ENCODE results near the gene CTSD. TPM values are rescaled to one million over a fixed set of nuclear protein-coding genes. Genes with fewer than 3 reads are reported as not detected.
"Not testable (repeated sequence)": the region's sequence is repeated elsewhere in the genome, so short reads cannot be mapped to it uniquely, and the experiment has no call there.

CTSD gene
- total and polyA plus RNA-seq, 2 experiments from 2014 or later, result 67.1 to 251 TPM

DNA sequence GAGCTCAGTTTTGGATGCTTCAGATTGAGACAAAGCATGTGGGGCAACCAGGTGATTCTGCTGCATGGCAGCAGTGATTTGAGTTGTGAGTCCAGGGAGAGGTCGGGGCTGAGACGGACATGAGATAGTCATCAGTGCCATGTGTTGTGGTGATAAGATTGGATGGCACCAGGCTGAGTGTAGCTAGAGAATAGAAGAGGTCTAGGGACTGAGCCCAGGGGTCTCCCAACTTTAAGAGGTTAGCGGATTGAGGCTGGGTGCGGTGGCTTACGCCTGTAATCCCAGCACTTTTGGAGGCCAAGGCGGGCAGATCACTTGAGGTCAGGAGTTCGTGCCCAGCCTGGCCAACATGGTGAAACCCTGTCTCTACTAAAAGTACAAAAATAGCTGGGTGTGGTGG is 6.3 kb upstream of the CTSD start:
- peaks cover 11% of the 10 kb centered on the region; the same call in 1 of the 2 replicates for H3K4me1 ChIP-seq (ENCODE audit: insufficient read depth)
- no peaks in the 10 kb centered on the region for H3K36me3 ChIP-seq (ENCODE audit: insufficient read depth)
- TF ChIP-seq EZH2phosphoT487 (IDR thresholded peaks at IDR 0.05; ENCODE audit: unreplicated experiment) (no peak), NANOG (IDR thresholded peaks at IDR 0.05; ENCODE audit: borderline replicate concordance) (no peak), ZNF114 (CRISPR knock-in tag; IDR thresholded peaks at IDR 0.05) (no peak), ZNF331 (CRISPR knock-in tag; IDR thresholded peaks at IDR 0.05; ENCODE audit: low read depth) (no peak), CREB1 (CRISPR knock-in tag; IDR thresholded peaks at IDR 0.05; ENCODE audit: low read depth) (no peak)
- TF ChIP-seq, protein P1, sequence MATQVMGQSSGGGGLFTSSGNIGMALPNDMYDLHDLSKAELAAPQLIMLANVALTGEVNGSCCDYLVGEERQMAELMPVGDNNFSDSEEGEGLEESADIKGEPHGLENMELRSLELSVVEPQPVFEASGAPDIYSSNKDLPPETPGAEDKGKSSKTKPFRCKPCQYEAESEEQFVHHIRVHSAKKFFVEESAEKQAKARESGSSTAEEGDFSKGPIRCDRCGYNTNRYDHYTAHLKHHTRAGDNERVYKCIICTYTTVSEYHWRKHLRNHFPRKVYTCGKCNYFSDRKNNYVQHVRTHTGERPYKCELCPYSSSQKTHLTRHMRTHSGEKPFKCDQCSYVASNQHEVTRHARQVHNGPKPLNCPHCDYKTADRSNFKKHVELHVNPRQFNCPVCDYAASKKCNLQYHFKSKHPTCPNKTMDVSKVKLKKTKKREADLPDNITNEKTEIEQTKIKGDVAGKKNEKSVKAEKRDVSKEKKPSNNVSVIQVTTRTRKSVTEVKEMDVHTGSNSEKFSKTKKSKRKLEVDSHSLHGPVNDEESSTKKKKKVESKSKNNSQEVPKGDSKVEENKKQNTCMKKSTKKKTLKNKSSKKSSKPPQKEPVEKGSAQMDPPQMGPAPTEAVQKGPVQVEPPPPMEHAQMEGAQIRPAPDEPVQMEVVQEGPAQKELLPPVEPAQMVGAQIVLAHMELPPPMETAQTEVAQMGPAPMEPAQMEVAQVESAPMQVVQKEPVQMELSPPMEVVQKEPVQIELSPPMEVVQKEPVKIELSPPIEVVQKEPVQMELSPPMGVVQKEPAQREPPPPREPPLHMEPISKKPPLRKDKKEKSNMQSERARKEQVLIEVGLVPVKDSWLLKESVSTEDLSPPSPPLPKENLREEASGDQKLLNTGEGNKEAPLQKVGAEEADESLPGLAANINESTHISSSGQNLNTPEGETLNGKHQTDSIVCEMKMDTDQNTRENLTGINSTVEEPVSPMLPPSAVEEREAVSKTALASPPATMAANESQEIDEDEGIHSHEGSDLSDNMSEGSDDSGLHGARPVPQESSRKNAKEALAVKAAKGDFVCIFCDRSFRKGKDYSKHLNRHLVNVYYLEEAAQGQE (IDR thresholded peaks at IDR 0.05; ENCODE audit: unreplicated experiment), result no peak
- H2AFZ ChIP-seq, result no peak overlapping the region
- H3K36me3 Mint-ChIP-seq (ENCODE audit: low read depth), result no peaks in the 10 kb centered on the region; the same call in 2 of the 3 replicates
- no peak overlapping the region for H3K27ac Mint-ChIP-seq
- H3K27ac ChIP-seq (ENCODE audit: low read depth), result no peak overlapping the region
- peaks cover 20% of the 10 kb centered on the region for H3K4me1 Mint-ChIP-seq
- no peaks in the 10 kb centered on the region for H3F3A ChIP-seq (replicated peaks; ENCODE audit: low read depth)
- H3K9me2 ChIP-seq (ENCODE audit: insufficient read depth), result no peaks in the 10 kb centered on the region
- no peaks in the 10 kb centered on the region; the same call in 2 of the 3 replicates for H3K9me3 Mint-ChIP-seq
- H3K79me2 ChIP-seq (replicated peaks; ENCODE audit: insufficient read depth), result no peaks in the 10 kb centered on the region
- H3K4me2 ChIP-seq, result no peak overlapping the region
- H4K20me1 ChIP-seq (replicated peaks; ENCODE audit: insufficient read depth), result no peaks in the 10 kb centered on the region
- peaks cover 23% of the 10 kb centered on the region for H3K27me3 Mint-ChIP-seq (ENCODE audit: insufficient read depth, low read depth, poor library complexity)
- DNase-seq (ENCODE audit: low spot score) (no peak), ATAC-seq (no peak)
- H3K4me3 ChIP-seq, result no peak overlapping the region
- no peaks in the 10 kb centered on the region for H3K27me3 ChIP-seq (ENCODE audit: insufficient read depth)
- no peak overlapping the region for H3K4me3 Mint-ChIP-seq

DNA sequence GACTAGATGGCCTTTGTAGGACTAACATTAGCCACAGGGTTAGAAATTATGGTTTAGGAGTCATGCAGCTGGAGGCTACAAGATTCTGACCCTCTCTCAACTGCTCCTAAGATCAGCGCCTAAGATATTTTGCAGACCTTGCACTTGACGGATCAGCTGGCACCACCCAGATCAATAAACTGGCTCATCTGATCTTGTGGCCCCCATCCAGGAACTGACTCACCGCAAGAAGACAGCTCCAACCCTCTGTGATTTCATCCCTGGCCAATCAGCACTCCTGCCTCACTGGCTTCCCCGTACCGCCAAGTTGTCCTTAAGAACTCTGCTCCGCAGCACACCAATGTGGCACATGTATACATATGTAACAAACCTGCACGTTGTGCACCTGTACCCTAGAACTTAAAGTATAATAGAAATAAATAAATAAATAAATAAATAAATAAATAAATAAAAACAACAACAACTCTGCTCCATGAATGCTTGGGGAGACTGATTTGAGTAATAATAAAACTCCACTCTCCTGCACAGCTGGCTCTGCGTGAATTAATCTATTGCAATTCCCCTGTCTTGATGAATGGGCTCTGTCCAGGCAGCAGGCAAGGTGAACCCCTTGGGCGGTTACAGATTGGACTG is 5.7 kb upstream of the CTSD start:
- not testable (repeated sequence) for H3K36me3 ChIP-seq (ENCODE audit: insufficient read depth); DNase-seq (ENCODE audit: low spot score); H3K9me2 ChIP-seq (ENCODE audit: insufficient read depth); H3K36me3 Mint-ChIP-seq (ENCODE audit: low read depth); ATAC-seq; H4K20me1 ChIP-seq (replicated peaks; ENCODE audit: insufficient read depth); H2AFZ ChIP-seq; H3K27ac ChIP-seq (ENCODE audit: low read depth); H3K79me2 ChIP-seq (replicated peaks; ENCODE audit: insufficient read depth); H3K27me3 ChIP-seq (ENCODE audit: insufficient read depth); H3K27ac Mint-ChIP-seq; H3K9me3 Mint-ChIP-seq; H3K4me3 Mint-ChIP-seq; H3K4me3 ChIP-seq; H3K4me2 ChIP-seq; H3F3A ChIP-seq (replicated peaks; ENCODE audit: low read depth)
- peaks cover 20% of the 10 kb centered on the region for H3K4me1 Mint-ChIP-seq
- H3K4me1 ChIP-seq (ENCODE audit: insufficient read depth), result peaks cover 11% of the 10 kb centered on the region; the same call in 1 of the 2 replicates
- peaks cover 23% of the 10 kb centered on the region for H3K27me3 Mint-ChIP-seq (ENCODE audit: insufficient read depth, low read depth, poor library complexity)

DNA sequence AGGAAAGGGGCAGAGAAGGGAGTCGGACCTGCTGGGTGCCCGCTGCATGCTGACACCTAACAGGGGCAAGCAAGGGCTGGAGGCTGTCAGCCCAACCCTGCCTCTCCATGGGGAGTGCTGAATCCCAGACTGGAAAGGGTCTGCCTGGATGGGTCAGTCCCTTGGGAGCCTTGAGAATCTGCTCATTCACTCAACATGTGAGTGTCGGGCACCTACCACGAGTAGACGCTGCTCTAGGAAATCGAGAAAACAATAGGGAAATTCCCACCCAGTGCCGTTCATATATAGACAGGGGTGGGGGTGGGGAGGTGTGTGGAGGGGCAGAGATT is 4.4 kb upstream of the CTSD start:
- Histone ChIP-seq H3F3A (replicated peaks; ENCODE audit: low read depth) (no peaks in the 10 kb centered on the region), H3K9me2 (ENCODE audit: insufficient read depth) (no peaks in the 10 kb centered on the region), H3K4me3 (no peak overlapping the region), H3K79me2 (replicated peaks; ENCODE audit: insufficient read depth) (peaks cover 4% of the 10 kb centered on the region), H3K27ac (ENCODE audit: low read depth) (no peak overlapping the region), H3K4me2 (no peak overlapping the region), H3K27me3 (ENCODE audit: insufficient read depth) (no peaks in the 10 kb centered on the region), H3K36me3 (ENCODE audit: insufficient read depth) (no peaks in the 10 kb centered on the region), H4K20me1 (replicated peaks; ENCODE audit: insufficient read depth) (no peaks in the 10 kb centered on the region), H2AFZ (no peak overlapping the region), H3K4me1 (ENCODE audit: insufficient read depth) (peaks cover 11% of the 10 kb centered on the region; the same call in 1 of the 2 replicates)
- Mint-ChIP-seq H3K9me3 (no peaks in the 10 kb centered on the region), H3K27me3 (ENCODE audit: insufficient read depth, low read depth, poor library complexity) (peaks cover 22% of the 10 kb centered on the region), H3K4me3 (no peak overlapping the region), H3K36me3 (ENCODE audit: low read depth) (no peaks in the 10 kb centered on the region; the same call in 2 of the 3 replicates), H3K4me1 (peaks cover 12% of the 10 kb centered on the region), H3K27ac (no peak overlapping the region)
- DNase-seq (ENCODE audit: low spot score), result no peak
- no peak for TF ChIP-seq STAT1 (IDR thresholded peaks at IDR 0.05; ENCODE audit: unreplicated experiment)
- no peak for ATAC-seq

All from GM23338 (cell line).